ENCODE measurements around the gene SHC2.
"Not testable (repeated sequence)": the region's sequence is repeated elsewhere in the genome, so short reads cannot be mapped to it uniquely, and the experiment has no call there.

The SHC2 gene

GRCh38 chr19:381901-382300 lies 78.9 kb downstream of the SHC2 start:
- not testable (repeated sequence) for ATAC-seq

GRCh38 chr19:380618-381219 lies 80.1 kb downstream of the SHC2 start:
- not testable (repeated sequence) for ATAC-seq

- no peak for TF ChIP-seq CSRNP3 (CRISPR knock-in tag; IDR thresholded peaks at IDR 0.05)
- no peak for TF ChIP-seq ISL1 (CRISPR knock-in tag; IDR thresholded peaks at IDR 0.05)
- TF ChIP-seq ZNF8 (CRISPR knock-in tag; IDR thresholded peaks at IDR 0.05) = no peak
- no peak for TF ChIP-seq ARNTL (CRISPR knock-in tag; IDR thresholded peaks at IDR 0.05; ENCODE audit: borderline replicate concordance, low read depth)
- ATAC-seq = no peak
Measured at GRCh38 chr19:379796-380195, 81.0 kb downstream of the SHC2 start.

- no peak for ATAC-seq
- no peak for TF ChIP-seq ARNTL (CRISPR knock-in tag; IDR thresholded peaks at IDR 0.05; ENCODE audit: borderline replicate concordance, low read depth)
- TF ChIP-seq CSDC2 (CRISPR knock-in tag; IDR thresholded peaks at IDR 0.05) = no peak
- TF ChIP-seq TCF4 (CRISPR knock-in tag; IDR thresholded peaks at IDR 0.05; ENCODE audit: borderline replicate concordance) = no peak
- no peak for TF ChIP-seq PATZ1 (CRISPR knock-in tag; IDR thresholded peaks at IDR 0.05; ENCODE audit: borderline replicate concordance)
- TF ChIP-seq ZFP3 (CRISPR knock-in tag; IDR thresholded peaks at IDR 0.05) = no peak
- no peak for TF ChIP-seq SNAI2 (CRISPR knock-in tag; IDR thresholded peaks at IDR 0.05)
- TF ChIP-seq ZFP30 (CRISPR knock-in tag; IDR thresholded peaks at IDR 0.05) = no peak
- TF ChIP-seq ISL1 (CRISPR knock-in tag; IDR thresholded peaks at IDR 0.05) = no peak
- TF ChIP-seq CSRNP3 (CRISPR knock-in tag; IDR thresholded peaks at IDR 0.05) = no peak
- no peak for TF ChIP-seq ZNF8 (CRISPR knock-in tag; IDR thresholded peaks at IDR 0.05)
- TF ChIP-seq CREB5 (CRISPR knock-in tag; IDR thresholded peaks at IDR 0.05; ENCODE audit: low read depth) = no peak
- no peak for TF ChIP-seq OSR1 (CRISPR knock-in tag; IDR thresholded peaks at IDR 0.05)
- no peak for TF ChIP-seq TOX (CRISPR knock-in tag; IDR thresholded peaks at IDR 0.05; ENCODE audit: borderline replicate concordance)
- no peak for TF ChIP-seq POU6F1 (CRISPR knock-in tag; IDR thresholded peaks at IDR 0.05; ENCODE audit: borderline replicate concordance, low read depth)
- TF ChIP-seq BACH2 (CRISPR knock-in tag; IDR thresholded peaks at IDR 0.05; ENCODE audit: borderline replicate concordance) = no peak
- TF ChIP-seq ZC3H10 (CRISPR knock-in tag; IDR thresholded peaks at IDR 0.05) = no peak
Measured at GRCh38 chr19:378706-379105, 82.1 kb downstream of the SHC2 start.

GRCh38 chr19:377801-378581 lies 82.8 kb downstream of the SHC2 start:
- no peak for ATAC-seq
- TF ChIP-seq OSR1 (CRISPR knock-in tag; IDR thresholded peaks at IDR 0.05) = no peak
- no peak for TF ChIP-seq SNAI2 (CRISPR knock-in tag; IDR thresholded peaks at IDR 0.05)
- TF ChIP-seq ISL1 (CRISPR knock-in tag; IDR thresholded peaks at IDR 0.05) = no peak
- TF ChIP-seq BACH2 (CRISPR knock-in tag; IDR thresholded peaks at IDR 0.05; ENCODE audit: borderline replicate concordance) = no peak
- TF ChIP-seq ZNF565 (CRISPR knock-in tag; conservative IDR thresholded peaks at IDR 0.05; ENCODE audit: low read depth) = no peak
- no peak for TF ChIP-seq GLIS3 (CRISPR knock-in tag; IDR thresholded peaks at IDR 0.05)
- no peak for TF ChIP-seq TOX (CRISPR knock-in tag; IDR thresholded peaks at IDR 0.05; ENCODE audit: borderline replicate concordance)

Measured in SK-N-SH treated with all-trans-retinoic acid at 6 μM for 48 hours (cell line).